Measurements from ENCODE around the gene PBX3. TPM values are rescaled to one million over a fixed set of nuclear protein-coding genes. Genes with fewer than 3 reads are reported as not detected.

The PBX3 gene
- total and polyA plus RNA-seq, 9 of the 15 experiments (the other 6 are each of a cell fraction or from before 2014, with no cell fraction given): 0.14 to 5.8 (median 0.92) TPM

DNA sequence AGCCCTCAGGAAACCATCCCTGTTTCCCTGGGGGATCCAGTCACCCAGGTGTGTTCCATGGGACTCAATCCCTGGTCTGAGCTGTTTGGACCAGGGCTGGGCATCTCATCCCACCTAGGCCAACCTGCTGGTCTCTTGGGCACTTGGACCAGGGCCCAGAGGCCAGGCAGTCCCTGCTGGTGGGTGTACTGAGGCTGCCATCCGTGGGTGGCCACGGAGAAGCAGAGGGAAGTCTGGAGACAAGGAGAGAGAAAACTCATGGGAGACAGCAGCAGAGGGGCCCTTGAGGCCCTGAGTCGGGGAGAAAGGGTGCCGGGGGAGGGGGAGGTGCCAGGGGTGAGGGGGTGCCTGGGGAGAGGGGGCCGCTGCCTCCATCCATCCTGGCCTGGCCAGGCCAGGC lies 247.8 kb downstream of the PBX3 start:
- H3K27ac ChIP-seq (ENCODE audit: extremely low read depth, low read depth, low read length): no peak overlapping the region
- no peak overlapping the region for H3K4me2 ChIP-seq (ENCODE audit: insufficient read depth, low read length)
- no peak overlapping the region for H2AFZ ChIP-seq (ENCODE audit: low read depth, low read length)
- H3K4me1 ChIP-seq (replicated peaks in 1 of 2; ENCODE audit: control insufficient read depth in 2 of 2, insufficient read depth in 2 of 2, low read length in 2 of 2): no peaks in the 10 kb centered on the region
- H3K9me3 ChIP-seq (replicated peaks; ENCODE audit: control insufficient read depth, insufficient read depth, low read depth, low read length): no peaks in the 10 kb centered on the region
- TF ChIP-seq, protein P1, sequence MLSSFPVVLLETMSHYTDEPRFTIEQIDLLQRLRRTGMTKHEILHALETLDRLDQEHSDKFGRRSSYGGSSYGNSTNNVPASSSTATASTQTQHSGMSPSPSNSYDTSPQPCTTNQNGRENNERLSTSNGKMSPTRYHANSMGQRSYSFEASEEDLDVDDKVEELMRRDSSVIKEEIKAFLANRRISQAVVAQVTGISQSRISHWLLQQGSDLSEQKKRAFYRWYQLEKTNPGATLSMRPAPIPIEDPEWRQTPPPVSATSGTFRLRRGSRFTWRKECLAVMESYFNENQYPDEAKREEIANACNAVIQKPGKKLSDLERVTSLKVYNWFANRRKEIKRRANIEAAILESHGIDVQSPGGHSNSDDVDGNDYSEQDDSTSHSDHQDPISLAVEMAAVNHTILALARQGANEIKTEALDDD (IDR thresholded peaks at IDR 0.05): no peak
- TF ChIP-seq MYBL2 (IDR thresholded peaks at IDR 0.05; ENCODE audit: low read depth): no peak
- no peak for TF ChIP-seq MYBL2 (CRISPR knock-in tag; IDR thresholded peaks at IDR 0.05; ENCODE audit: borderline replicate concordance)
- TF ChIP-seq, protein P2, sequence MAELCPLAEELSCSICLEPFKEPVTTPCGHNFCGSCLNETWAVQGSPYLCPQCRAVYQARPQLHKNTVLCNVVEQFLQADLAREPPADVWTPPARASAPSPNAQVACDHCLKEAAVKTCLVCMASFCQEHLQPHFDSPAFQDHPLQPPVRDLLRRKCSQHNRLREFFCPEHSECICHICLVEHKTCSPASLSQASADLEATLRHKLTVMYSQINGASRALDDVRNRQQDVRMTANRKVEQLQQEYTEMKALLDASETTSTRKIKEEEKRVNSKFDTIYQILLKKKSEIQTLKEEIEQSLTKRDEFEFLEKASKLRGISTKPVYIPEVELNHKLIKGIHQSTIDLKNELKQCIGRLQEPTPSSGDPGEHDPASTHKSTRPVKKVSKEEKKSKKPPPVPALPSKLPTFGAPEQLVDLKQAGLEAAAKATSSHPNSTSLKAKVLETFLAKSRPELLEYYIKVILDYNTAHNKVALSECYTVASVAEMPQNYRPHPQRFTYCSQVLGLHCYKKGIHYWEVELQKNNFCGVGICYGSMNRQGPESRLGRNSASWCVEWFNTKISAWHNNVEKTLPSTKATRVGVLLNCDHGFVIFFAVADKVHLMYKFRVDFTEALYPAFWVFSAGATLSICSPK (IDR thresholded peaks at IDR 0.05; ENCODE audit: borderline replicate concordance): no peak
- no peak for TF ChIP-seq KHSRP (IDR thresholded peaks at IDR 0.05)
- TF ChIP-seq GATAD2A (IDR thresholded peaks at IDR 0.05): no peak
- no peak overlapping the region for H3K4me3 ChIP-seq
- in situ Hi-C loops (cut with MboI) (no loop called here), intact Hi-C loops (cut with micrococcal nuclease) (no loop called here)
- H3K27me3 ChIP-seq (ENCODE audit: control insufficient read depth in 2 of 2, insufficient read depth in 2 of 2, low read length in 2 of 2): peaks cover 5 to 49% of the 10 kb centered on the region in 2 experiments; a peak in 4 of 5 replicates
- CTCF ChIA-PET (ENCODE audit: low intra/inter-chr PET ratio): no interaction called here
- no peak for ATAC-seq
- H3K9ac ChIP-seq (ENCODE audit: insufficient read depth in 1 of 2, low read depth in 2 of 2, low read length in 2 of 2): no peak overlapping the region
- no peak for DNase-seq (ENCODE audit: extremely low read depth in 1 of 4, low spot score in 3 of 4)
- no TSS peak for BruUV-seq (replicated peaks)
- H4K20me1 ChIP-seq (replicated peaks; ENCODE audit: control insufficient read depth, insufficient read depth, low read length): no peaks in the 10 kb centered on the region
- no peak for FAIRE-seq
- 0% methylated on average over 3 of the region's 5 CpGs for WGBS (ENCODE audit: insufficient coverage, low coverage, missing lambda C conversion rate)
- POLR2A ChIA-PET: no interaction called here
- H3K36me3 ChIP-seq (ENCODE audit: control insufficient read depth, insufficient read depth, low read length): no peaks in the 10 kb centered on the region
- no peaks in the 10 kb centered on the region for H3K79me2 ChIP-seq (ENCODE audit: control insufficient read depth, insufficient read depth, low read length)
- no peaks in the 10 kb centered on the region for H3K9me1 ChIP-seq (ENCODE audit: control insufficient read depth, insufficient read depth, low read length)
